ENCODE measurements around the gene GOLPH3.
"Not testable (repeated sequence)": the region's sequence is repeated elsewhere in the genome, so short reads cannot be mapped to it uniquely, and the experiment has no call there.

The GOLPH3 gene

GRCh38 chr5:32132757-32133156 lies 41.4 kb downstream of the GOLPH3 start:
- DNase-seq: no peak

GRCh38 chr5:32131604-32132003 lies 42.5 kb downstream of the GOLPH3 start:
- DNase-seq: no peak

- DNase-seq: no peak
Observed at GRCh38 chr5:32130865-32131264, 43.3 kb downstream of the GOLPH3 start.

- no peak for DNase-seq
Observed at GRCh38 chr5:32129074-32129598, 45.0 kb downstream of the GOLPH3 start.

GRCh38 chr5:32127711-32128110 lies 46.4 kb downstream of the GOLPH3 start:
- DNase-seq: no peak

GRCh38 chr5:32126691-32127090 lies 47.4 kb downstream of the GOLPH3 start:
- DNase-seq: no peak

- no peak for DNase-seq
Observed at GRCh38 chr5:32123889-32124676, 50.0 kb downstream of the GOLPH3 start.

GRCh38 chr5:32123058-32123805 lies 50.9 kb downstream of the GOLPH3 start:
- DNase-seq: no peak

- DNase-seq: not testable (repeated sequence)
Observed at GRCh38 chr5:32118922-32119321, 55.2 kb downstream of the GOLPH3 start.

- DNase-seq: no peak
Observed at GRCh38 chr5:32116574-32117313, 57.4 kb downstream of the GOLPH3 start.

- peak; percentile 14 for DNase-seq
Observed at GRCh38 chr5:32115985-32116384, 58.1 kb downstream of the GOLPH3 start.

GRCh38 chr5:32110111-32110696 lies 63.9 kb downstream of the GOLPH3 start:
- DNase-seq: no peak

- DNase-seq: no peak
Observed at GRCh38 chr5:32109236-32109635, 64.9 kb downstream of the GOLPH3 start.

- DNase-seq: no peak
Observed at GRCh38 chr5:32108167-32108566, 66.0 kb downstream of the GOLPH3 start.

GRCh38 chr5:32107291-32107690 lies 66.8 kb downstream of the GOLPH3 start:
- DNase-seq: no peak

- no peak for DNase-seq
Observed at GRCh38 chr5:32103521-32103920, 70.6 kb downstream of the GOLPH3 start.

- no peak for DNase-seq
Observed at GRCh38 chr5:32102254-32102986, 71.7 kb downstream of the GOLPH3 start.

GRCh38 chr5:32100691-32101302 lies 73.3 kb downstream of the GOLPH3 start:
- DNase-seq: no peak

GRCh38 chr5:32100230-32100629 lies 73.9 kb downstream of the GOLPH3 start:
- DNase-seq: no peak

GRCh38 chr5:32099486-32100035 lies 74.6 kb downstream of the GOLPH3 start:
- no peak for DNase-seq

GRCh38 chr5:32098890-32099310 lies 75.2 kb downstream of the GOLPH3 start:
- DNase-seq: no peak

Measured in NCI-H2171 treated with DMSO at 0.1 percent for 48 hours (cell line).